Coronary artery (tissue), 2 donors: ENCODE measurements around the gene FOXF1.

Experiments
- DNase-seq: peaks from one replicate; pipeline ENCODE4 v3.0.0-alpha.2; 2017; ENCODE audit warnings: low spot score
- H3K27ac ChIP-seq, 2 donors: fragments of 200-600 bp; sonication (generic); one replicate each; pipeline ENCODE4 v1.5.1; 2016 to 2019
- H3K4me3 ChIP-seq: fragments of 200-600 bp; sonication (generic); 2 replicates; pipeline ENCODE4 v1.5.1; 2016; ENCODE audit warnings: mild to moderate bottlenecking, moderate library complexity
- TF ChIP-seq, protein P1 (sequence below): fragments of 200-600 bp; sonication (generic); IDR thresholded peaks from one replicate; pipeline ENCODE4 v1.5.1; 2019; ENCODE audit warnings: antibody characterized with exemption

The FOXF1 gene

DNA sequence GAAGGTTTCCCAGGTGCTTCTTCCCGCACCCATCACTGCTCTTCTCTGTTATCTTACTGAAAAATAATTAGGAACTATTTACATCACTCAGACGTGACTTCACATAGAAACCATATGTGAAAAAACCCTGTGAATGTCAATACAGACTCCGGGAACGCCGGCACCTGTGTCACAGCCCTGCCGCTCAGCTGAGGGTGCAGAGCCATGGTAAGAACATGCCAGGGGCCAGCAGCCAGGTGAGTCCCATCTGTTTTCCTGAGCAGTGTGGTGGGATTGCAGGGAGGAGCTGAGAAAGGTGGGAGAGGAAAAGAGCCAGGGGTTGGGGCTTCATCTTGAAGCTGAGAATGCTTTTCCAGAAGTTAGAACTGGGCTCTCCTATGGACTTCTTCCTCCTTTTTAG is 13.7 kb downstream of the FOXF1 start:
- TF ChIP-seq, protein P1, sequence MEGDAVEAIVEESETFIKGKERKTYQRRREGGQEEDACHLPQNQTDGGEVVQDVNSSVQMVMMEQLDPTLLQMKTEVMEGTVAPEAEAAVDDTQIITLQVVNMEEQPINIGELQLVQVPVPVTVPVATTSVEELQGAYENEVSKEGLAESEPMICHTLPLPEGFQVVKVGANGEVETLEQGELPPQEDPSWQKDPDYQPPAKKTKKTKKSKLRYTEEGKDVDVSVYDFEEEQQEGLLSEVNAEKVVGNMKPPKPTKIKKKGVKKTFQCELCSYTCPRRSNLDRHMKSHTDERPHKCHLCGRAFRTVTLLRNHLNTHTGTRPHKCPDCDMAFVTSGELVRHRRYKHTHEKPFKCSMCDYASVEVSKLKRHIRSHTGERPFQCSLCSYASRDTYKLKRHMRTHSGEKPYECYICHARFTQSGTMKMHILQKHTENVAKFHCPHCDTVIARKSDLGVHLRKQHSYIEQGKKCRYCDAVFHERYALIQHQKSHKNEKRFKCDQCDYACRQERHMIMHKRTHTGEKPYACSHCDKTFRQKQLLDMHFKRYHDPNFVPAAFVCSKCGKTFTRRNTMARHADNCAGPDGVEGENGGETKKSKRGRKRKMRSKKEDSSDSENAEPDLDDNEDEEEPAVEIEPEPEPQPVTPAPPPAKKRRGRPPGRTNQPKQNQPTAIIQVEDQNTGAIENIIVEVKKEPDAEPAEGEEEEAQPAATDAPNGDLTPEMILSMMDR = no peak
- Histone ChIP-seq H3K4me3 (no peak overlapping the region), H3K27ac (no peak overlapping the region)
- no peak for DNase-seq

DNA sequence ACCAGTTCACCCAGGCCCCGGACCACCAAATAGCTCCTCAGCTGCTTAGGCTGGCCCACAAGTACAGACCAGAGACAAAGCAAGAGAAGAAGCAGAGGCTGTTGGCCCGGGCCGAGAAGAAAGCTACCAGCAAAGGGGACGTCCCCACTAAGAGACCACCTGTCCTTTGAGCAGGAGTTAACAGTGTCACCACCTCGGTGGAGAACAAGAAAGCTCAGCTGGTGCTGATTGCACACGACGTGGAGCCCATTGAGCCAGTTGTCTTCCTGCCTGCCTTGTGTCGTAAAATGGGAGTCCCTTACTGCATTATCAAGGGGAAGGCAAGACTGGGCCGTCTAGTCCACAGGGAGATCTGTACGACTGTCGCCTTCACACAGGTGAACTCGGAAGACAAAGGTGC is 15.4 kb downstream of the FOXF1 start:
- H3K4me3 ChIP-seq = no peak overlapping the region
- DNase-seq = no peak
- H3K27ac ChIP-seq = no peak overlapping the region
- TF ChIP-seq, protein P1 = no peak

DNA sequence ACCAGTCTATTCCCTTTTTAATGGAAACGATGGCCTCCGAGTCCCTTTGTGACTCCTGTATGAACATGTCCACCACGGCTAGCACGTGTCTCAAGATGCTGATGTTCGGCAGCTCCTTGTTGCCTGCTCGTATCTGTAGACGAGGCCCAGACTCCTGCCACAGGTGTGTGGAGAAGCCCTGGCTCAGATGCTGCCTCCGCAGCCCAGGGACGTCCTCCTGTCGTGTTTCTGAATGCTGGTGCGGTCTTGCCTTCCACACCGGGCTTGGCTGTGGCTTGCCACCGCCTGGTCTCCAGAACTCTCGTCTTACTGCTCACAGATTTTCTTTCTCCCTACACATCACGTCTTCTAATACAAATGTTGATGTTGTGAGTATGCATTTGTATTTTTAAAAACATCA is 17.0 kb downstream of the FOXF1 start:
- Histone ChIP-seq H3K27ac (no peak overlapping the region), H3K4me3 (no peak overlapping the region)
- DNase-seq = no peak
- TF ChIP-seq, protein P1 = no peak

DNA sequence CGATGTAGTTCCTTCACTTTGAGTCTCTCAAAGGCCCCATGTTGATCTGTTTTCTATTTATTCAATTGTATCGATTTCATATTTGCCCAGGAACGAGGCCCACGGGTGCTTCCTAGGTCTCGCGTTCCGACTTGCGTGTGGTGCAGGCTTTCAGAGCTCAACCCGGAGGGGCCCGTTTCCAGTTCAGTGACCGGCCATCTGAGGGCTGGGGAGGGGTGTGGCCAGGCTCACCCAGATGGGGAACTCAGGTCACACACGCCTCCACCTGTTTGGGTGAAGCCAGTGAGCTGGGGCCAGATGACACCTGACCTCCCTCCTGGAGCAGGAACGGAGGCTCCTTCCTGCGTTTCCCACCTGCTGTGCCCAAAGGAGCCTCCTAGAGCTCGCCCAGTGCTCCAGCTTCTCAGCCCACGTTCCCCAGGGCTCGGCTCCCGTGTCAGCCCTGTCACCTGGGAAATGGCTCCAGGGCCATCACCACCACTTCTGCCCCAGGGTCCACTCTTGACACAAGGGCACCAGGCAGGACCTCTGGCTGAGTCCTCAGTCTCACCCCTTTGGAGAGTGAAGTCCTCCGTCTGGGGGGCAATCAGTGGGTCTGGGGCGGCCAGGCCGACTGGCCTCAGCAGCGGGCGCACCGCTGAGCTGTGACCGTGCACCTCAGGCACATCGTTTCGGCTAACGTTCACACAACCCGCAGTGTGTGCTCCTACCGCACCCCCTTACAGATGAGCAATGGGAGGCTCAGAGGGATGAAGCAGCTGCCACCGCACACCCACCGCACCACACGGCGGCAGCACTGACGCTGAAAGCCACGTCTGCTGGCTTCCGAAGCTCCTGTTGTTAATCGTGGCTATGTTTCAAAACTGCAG is 18.0 kb downstream of the FOXF1 start:
- H3K4me3 ChIP-seq = no peak overlapping the region
- DNase-seq = no peak
- no peak overlapping the region for H3K27ac ChIP-seq

DNA sequence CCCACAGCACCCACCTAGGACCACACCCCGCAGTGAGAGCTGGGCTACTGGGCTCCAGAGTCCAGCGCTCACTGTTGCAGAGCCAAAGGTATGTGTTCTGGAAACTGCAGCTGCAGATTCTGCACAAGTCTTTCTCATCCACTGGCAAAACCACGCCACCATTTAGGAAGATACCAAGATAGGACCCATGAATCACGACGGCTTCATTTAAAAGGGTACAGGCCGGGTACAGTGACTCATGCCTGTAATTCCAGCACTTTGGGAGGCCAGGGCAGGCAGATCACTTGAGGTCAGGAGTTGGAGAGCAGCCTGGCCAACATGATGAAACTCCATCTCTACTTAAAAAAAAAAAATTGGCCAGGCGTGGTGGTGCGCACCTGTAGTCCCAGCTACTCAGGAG is 18.8 kb downstream of the FOXF1 start:
- Histone ChIP-seq H3K4me3 (no peak overlapping the region), H3K27ac (no peak overlapping the region)
- DNase-seq = no peak
- TF ChIP-seq, protein P1 = no peak

More for the DNA sequence above, 18.0 kb downstream of the FOXF1 start:
- TF ChIP-seq, protein P1 = no peak

DNA sequence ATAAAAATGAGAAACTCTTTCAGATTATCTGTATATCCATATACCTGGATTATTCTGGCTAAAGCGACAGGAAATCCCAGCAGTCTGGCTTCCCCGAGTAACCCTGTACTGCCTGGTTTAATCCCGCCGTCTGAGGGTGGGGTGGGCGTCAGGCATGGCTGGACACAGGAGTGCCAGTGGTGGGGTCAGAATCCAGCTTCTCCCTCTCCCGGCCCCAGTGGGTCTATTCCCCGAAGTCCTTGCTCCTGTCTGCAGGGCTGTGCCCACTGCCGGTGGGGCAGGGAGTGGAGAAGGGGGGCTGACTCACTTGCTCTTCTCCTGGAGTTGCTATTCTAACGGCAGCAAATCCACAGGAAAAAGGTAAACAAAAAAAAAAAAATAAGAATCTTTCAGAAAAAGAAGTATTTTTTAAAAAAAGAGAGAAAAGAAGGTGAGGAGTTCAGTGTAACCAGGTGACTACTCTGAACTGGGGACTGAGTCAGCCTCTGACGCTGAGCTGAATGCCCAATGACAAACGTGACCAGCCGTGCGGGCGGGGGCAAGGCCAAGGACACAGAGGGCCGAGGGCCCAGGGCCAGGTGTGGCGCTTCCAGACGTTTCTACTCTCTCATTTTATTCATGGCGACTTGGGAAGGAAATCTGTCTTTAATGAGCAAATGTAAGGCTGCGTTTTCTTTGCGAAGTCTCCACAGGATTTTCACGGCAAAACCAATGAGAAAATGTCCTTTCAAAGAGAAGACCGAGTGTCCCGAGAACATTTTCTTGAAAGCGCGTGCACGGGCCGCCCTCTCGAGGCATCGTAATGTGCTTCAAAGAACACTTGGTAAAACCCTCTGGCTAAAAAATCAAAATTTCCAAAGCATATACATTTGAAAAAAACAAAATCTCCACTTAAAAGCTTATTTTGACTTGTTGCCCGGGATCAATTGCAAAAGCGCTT is 20.2 kb downstream of the FOXF1 start:
- H3K27ac ChIP-seq = peak overlapping the region in 1 of 2 donors; percentile 30
- H3K4me3 ChIP-seq = no peak overlapping the region
- DNase-seq = no peak
- TF ChIP-seq, protein P1 = no peak
